HG02759 (cell line): ENCODE data around the gene BBOF1.
A peak's percentile ranks its signal among the peaks of the same experiment; 100 is the strongest.

ENCODE experiments used
- ATAC-seq: cut with Tn5 transposase; IDR thresholded peaks from one replicate; pipeline ENCODE4 v1.9.1; 2021; ENCODE audit warnings: mild to moderate bottlenecking, moderate library complexity; ENCODE audit not compliant: unreplicated experiment

The BBOF1 gene

DNA sequence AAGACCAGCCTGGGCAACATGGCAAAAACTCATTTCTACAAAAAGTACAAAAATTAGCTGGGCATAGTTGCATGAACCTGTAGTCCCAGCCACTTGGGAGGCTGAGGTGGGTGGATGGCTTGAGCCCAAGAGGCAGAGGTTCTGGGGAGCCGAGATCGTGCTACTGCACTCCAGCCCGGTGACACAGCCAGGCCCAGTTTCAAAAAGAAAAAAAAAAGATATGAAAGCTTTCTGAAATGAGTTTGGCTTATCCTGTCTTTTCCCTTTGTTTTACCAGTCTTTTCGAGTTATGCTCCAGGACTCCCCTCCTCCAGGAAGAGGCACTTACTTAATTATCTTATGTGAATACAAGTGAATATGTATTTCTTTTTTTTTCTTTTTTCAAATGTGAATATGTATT, 3.2 kb downstream of the BBOF1 start:
- ATAC-seq = no peak

DNA sequence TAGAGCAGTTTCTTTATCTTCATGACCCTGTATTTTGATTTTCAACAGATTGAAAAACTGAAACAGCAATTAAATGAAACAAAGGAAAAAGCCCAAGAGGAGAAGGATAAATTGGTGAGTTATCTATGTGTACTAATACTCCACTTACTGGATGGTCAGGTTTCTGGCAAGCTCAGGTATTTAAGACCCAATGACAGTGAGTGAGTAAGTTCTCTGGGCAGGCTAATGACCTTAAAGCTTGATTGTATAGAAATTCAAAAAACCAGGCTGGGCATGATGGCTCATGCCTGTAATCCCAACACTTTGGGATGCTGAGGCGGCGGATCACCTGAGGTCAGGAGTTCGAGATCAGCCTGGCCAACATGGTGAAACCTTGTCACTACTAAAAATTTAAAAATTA, 10.0 kb downstream of the BBOF1 start:
- no peak for ATAC-seq

DNA sequence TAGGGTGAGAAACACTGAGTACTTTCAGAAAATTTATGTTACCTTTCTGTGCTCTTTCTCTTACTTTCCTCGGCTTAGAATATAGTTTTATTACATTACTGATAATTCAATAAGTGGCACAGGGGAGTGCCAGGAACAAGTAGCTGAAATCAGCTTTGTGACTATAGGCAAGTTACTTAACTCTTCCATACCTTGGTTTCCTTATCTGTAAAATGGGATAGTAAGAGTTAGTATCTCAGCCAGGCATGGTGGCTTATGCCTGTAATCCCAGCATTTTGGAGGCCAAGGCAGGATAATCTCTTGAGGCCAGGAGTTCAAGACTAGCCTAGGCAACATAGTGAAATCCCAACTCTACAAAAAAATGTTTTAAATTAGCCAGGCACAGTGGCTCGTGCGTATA, 15.4 kb downstream of the BBOF1 start:
- ATAC-seq = no peak

DNA sequence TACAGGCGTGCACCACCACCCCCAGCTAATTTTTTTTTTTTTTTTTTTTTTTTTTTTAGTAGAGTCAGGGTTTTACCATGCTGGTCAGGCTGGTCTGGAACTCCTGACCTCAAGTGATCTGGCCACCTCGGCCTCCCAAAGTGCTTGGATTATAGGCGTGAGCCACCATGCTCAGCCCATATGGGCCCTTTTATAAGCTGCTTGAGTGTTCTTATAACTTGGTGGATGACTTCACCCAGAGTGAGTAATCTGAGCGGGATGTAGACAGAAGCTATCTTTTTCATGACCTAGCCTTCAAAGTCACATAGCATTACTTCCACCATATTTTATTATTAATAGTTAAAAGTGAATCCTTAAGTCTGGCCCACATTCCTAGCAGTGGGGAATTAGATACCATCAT, 16.4 kb downstream of the BBOF1 start:
- no peak for ATAC-seq

DNA sequence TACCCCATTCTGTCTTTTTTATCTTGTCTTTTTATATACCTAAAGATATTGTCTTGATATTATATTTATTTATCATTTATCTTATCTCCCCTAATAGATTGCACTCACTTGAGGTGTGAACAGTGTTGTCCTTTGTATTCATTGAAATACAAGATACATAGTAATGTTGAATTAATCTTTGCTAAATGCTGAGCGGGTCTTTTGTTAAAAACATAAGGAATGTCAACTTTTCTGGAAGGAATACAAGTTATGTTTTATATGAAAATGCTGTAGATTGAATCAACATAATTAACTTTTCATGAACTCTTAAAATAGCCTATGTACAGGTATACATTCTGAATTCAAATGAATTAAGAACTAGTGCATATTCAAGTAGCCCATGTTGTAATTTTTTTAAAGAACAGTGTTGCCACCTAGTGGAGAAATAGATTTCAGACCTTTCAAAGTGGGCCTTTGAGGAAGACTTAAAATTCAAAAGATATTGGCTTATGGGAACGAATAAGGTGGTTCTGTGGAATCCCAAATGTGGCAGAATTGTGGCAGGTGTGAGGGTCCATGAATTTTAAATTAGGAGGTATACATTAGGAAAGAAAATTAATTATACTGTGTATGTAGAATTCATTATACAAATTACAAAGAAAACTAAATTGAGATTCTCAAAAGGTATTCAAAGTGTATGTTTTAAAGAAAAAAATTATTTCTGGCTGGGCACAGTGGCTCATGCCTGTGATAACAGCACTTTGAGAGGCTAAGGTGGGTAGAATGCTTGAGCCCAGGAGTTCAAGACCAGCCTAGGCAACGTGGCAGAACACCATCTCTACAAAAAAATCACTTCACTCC, 19.1 kb downstream of the BBOF1 start:
- no peak for ATAC-seq

DNA sequence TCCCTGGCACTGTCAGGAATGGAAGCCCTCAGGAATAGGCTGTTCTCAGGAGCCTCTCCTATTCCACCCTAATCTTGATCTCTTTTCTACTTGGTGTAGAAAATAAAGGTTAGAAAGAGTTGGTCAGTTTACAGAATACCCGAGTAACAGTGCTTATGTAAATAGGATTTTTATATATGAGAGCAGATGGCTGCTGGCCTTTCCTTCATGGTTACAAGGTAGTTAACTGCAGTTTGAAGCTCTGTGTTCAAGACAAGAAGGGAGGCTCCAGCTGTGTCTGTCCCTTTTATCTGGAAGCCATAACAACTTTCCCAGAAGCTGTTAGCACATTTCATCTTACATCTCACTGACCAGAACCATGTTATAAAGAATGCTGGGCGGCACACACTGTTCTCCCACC, 23.1 kb downstream of the BBOF1 start:
- ATAC-seq = no peak

DNA sequence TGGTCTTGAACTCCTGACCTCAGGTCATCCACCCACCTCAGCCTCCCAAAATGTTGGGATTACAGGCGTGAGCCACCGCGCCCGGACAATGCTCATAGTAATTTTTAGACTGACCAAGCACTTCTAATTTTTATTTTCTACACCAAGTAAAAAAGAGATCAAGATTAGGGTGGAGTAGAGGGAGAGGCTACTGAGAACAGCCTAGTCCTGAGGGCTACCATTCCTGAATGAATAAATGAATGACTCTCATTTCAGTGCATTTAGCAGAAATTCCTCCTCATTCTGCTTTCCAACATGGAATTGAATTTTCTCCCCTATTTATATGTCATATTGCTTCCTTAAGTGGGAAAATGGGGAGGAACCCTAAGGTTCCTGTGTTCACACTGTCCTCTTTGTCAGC, 26.4 kb downstream of the BBOF1 start:
- ATAC-seq = no peak

DNA sequence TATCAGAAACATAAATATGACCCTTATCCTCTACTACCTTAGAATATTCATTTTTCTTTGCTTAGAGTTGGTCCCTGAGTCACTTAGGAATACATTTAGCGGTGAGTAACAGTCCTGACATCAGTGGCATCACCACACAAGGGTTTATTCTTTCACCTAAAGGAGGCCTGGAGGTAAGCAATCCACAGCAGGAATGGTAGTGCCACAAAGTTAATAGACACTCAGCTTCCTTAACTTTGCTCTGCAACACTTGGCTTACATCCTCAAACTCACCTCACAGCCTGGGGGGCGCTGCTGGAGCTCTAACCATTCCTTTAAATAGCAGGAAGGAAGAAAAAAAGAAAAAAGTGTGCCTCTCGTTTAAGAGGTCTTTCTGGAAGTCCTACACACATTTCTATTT, 29.1 kb downstream of the BBOF1 start:
- ATAC-seq = no peak

DNA sequence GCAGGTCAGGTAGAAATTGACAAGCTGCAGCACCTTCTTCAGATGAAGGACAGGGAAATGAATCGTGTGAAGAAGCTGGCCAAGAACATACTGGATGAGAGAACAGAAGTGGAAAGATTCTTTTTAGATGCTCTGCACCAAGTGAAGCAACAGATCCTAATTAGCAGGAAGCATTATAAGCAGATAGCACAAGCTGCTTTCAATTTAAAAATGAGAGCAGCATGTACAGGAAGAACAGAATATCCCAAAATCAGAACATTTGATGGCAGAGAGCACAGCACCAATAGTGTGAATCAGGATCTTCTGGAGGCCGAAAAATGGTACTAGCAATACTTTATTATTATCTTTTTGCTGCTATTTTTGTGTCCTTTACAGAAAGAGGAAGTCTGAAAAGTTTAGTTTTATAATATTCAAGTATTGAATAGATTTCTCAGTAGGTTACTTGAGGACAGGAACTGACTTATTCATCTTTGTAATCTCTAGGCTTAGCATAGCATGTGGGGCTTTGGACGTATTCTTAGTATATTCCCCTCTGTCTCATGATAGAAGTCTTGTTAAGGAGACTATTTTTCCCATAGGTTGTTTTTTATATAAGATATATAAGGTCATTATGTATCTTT, 30.8 kb downstream of the BBOF1 start:
- ATAC-seq = no peak

DNA sequence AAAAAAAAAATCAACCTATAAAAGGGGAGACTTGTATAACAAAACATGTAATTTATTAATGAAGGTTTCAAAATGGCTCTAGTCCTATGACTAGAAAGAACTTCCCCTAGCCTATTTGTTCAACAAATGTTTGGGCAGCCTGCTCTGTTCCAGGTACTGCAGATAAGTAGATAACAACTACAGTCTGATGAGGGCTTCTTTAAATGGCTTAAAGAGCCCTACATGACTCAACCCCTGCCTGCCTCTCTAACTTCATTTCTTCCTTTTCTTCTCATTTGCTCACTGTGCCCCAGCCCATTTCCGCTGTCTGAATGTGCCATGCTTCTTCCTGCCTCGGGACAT, 43.6 kb downstream of the BBOF1 start:
- ATAC-seq = no peak

DNA sequence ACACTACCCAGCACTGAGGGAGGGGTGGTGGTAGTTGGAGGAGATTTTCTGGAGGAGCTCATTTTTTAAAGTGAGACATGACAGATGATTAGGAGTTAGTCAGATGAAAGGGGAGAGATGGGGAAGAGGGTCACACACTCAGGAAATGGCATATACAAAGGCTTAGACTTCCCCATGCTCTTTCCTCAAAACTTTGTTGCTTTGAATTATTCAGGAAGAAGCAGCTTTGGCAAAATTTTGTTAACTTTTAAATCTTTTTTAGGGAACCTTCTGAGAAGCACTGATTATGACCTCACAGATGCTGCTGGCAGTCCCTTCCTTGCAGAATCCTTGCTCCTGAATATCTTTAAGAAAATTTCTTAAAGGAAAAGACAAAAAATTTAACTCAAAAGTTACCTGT, 45.3 kb downstream of the BBOF1 start:
- ATAC-seq = no peak

DNA sequence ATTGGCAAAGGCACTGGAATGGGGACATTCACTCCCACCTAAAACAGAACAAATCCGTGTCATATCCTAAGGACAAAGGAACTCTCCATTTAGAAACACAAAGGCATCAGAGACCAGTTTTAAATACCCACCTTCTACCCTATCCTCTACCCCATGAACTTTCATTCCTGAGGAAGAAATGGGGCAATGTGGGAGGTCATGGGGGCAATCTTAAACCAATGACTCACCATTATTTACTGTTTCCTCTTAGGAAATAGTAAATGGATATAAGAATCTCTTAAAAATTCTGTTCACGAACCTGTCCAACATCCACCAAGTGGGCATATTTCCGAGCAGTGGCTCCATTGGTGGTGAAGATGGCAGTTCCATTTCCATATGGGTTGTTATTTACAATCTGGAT, 45.7 kb downstream of the BBOF1 start:
- ATAC-seq = no peak

DNA sequence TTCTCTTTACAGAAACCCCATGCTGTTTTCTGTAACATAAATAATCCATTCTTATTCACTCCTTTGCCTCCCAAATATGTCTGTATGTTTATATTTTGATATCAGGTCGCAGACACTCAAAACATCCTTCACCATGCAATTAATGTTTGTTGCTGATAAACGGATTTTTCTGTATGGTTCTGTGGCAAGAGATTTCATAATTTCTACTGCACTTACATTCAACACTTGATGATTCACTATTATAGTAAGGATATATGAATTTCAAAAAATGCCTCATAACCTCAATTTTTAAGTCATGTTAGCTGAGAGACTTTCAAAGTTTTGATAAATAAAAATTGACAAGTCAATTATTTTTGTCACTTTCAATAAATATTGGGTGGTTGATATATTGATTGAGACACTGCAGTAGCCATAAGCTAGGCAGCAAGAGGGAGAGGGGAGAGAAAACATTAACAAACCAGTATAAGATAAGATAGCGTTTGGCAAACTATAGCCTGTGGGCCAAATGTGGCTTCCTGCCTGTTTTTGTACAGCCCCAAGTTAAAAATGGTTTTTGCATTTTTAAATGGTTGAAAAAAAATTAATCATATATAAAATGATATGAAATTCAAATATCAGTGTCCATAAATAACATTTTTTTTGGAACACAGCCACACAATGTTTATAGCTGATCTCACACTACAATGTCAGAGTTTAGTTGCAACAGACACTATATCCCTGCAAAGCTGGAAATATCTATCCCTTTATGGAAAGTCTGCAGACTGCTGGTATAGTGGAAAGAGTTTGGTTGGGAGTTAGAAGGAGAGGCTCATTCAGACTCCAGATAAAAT, 46.8 kb downstream of the BBOF1 start:
- ATAC-seq = no peak

DNA sequence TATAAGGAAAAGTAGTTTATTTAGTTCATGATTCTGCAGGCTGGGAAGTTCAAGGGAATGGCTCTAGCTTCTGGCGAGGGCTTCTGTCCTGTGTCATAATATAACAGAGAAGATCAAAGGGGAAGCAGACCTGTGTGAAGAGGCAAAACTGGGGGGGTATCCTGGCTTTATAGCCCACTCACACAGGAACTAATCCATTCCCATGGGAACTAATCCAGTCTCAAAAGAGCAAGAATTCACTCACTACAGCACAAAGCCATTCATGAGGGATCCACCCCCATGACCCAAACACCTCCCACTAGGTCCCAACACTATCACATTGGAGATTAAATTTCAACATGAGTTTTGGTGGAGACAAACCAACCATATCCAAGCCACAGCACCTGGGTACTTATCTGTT, 58.3 kb downstream of the BBOF1 start:
- no peak for ATAC-seq

DNA sequence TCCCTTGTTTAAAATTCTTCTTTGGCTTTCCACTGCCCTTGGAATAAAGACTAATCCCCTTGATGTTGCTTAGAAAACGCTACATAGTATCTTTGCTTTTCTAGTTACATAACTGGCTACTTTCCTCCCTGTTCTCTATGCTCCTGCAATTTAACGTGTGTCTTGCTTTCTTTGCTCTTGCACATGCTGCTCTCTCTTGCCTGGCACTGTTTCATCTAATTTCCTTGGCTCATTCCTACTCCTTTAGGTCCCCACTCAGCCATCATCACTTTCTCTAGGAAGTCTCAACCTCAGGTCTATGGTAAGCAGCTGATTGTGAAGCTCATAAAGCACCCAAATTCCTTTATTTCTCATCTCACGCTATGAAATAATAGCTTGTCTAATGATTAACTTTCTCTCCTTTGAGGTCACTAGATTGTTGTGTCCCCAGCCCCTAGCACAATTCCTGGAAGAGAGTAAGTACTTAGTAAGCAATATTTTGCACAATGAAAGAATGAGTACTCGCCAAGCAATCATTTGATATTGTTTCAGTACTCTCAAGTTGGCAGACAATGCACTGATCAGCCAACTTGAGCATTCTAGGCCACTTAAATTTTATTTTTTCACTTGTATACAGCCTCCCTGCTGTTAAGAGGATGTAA, 61.8 kb downstream of the BBOF1 start:
- ATAC-seq = no peak

DNA sequence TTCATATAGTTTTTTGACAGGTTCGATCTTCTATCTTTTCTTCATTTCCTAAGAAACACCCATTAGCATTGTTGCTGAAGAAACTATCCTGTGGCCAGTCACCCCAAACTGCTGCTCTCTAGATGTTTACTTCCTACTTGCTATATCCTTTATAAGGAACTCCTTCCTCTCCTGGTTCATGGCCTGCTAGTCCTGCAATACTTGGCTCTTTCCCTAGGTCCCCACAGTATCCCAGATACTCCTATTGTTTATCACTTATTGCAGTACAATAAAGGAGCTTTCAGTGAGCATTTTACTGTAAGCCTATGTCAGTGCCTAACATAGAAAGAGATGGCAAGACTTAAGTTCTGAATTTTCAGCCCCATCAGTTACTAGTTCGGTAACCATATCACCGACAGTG, 62.3 kb downstream of the BBOF1 start:
- no peak for ATAC-seq

DNA sequence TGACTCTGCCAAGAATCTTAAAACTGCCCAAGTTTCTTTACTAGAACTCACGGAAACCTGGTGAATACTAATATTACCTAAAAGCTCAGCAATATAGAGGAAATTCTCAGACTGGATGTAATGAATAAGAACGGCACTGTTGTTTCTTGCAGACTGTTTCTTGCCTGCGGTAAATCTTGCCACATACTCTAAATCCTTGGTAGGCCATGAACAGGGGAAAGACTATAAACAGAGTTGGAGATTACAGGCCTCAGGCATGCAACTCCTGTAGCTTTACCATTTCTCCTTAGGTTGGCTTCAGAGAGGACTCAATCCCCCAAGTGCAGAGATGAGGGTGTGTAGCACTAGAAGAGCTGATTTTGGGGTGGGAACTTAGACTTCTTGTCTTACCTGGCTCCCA, 64.0 kb downstream of the BBOF1 start:
- no peak for ATAC-seq

DNA sequence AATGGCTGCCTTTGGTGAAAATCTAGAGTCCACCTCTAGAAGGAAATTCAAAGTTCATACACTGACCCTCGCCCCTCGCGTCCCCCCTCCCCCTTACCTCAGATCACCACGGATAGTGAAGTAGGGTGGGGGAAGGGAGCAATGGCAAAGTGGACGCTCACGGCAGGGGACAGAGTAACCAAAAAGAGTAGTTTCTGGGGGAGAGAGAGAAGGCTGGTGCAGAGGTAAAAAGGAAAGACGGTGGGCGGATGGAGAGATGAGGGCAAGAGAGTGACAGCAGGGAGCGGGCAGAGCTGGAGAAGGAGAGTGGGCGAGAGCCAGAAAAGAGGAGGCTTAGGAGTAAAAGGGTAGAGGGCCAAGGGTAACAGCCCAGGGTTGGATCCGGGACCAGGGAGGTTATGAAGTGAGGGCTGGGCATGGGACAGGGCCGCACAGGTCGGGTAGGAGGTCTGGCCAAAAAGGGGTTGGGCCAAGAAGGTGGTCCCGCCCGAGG, 64.7 kb downstream of the BBOF1 start:
- no peak for ATAC-seq

DNA sequence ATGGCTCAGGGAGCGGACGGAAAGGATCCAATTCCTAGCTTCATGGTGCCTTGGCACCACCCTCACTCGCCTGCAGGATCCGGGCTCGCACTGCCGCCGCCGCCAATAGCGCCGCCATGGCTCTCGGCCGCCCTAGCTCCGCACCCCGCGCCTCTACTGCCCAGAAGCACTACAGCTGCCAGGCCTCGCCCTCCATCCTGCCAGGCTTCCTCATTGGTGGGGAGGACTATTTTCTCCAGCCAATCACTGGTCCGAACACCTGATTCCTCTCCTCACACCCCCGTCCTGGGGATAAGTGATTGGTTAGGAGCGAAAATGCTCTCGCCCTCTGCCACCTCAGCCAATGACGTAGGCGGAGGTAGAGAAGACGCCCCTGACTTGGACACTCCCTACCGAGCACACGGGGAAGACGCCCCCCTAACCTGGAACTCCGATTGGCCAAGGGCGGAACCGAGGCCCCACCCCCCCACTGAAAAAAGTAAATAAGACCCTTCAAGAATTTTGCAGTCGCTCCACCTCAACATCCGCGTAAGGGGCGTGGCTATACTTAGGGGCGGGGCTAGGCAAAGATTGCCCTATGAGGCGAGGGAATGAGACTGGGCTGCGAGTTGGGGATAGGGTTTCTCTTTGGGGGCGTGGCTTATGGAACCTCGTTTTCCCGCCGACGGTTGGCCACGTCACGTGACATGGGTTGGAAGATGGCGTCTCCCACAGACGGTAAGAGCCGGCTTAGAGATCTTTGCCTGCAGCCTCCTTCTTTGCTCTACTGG, 65.3 kb downstream of the BBOF1 start, which contains the start of the genes ALDH6A1 and LIN52:
TSS of gene ALDH6A1 (minus strand) at position 177 of the 770 bp plus-strand sequence. CDS start at position 118, 59 bp downstream.
TSS of gene LIN52 (plus strand) at position 680 of the 770 bp plus-strand sequence. CDS start at position 699, 19 bp downstream.
- ATAC-seq = peak; percentile 88

DNA sequence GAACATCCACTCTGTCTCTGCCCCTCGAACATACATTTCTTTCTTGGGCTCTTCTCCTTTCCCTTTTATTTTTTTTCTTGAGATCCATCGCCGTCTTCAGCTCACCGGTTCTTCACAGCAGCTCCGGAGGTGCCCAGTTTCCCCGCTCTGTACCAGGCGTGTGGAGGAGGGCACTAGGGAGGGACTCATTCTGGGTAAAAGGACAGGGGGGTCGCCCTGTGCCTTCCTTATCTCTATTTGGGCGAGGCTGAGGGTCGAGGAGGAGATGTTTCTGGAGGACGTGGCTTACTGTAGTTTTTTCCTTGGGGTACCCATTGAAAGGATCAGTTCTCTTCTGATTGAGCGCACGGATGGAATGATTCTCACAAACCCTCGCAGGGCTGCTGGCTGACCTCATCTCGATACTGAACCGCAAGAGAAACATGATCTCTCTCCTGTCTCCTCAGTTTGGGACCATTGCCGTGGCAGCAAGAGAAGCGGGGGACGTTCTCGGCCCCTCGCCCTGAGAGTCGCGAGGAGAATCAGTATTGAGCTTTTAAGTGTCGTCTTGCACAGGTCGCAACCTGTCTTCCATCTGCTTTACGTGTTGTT, 66.0 kb downstream of the BBOF1 start:
- peak; percentile 8 for ATAC-seq
